Nucleus accumbens (tissue), 56 donors: Measurements from ENCODE around the gene TBL3.
"Not testable (repeated sequence)": the region's sequence is repeated elsewhere in the genome, so short reads cannot be mapped to it uniquely, and the experiment has no call there.

Experiments used
- DNase-seq, 56 donors: peaks; one replicate each; lab custom pipeline; 2025; lab: John Stamatoyannopoulos, UW

The TBL3 gene

GRCh38 chr16:1942810-1943726 lies 28.8 kb upstream of the TBL3 start, which contains the start of gene MSRB1:
Gene MSRB1, minus strand, starts transcription at chr16:1943199. Its CDS starts 43 bp downstream, at chr16:1943156.
- DNase-seq: peak; percentile 70 to 100 (median 98)

GRCh38 chr16:1944612-1945199 lies 27.1 kb upstream of the TBL3 start:
- DNase-seq: no peak

DNA sequence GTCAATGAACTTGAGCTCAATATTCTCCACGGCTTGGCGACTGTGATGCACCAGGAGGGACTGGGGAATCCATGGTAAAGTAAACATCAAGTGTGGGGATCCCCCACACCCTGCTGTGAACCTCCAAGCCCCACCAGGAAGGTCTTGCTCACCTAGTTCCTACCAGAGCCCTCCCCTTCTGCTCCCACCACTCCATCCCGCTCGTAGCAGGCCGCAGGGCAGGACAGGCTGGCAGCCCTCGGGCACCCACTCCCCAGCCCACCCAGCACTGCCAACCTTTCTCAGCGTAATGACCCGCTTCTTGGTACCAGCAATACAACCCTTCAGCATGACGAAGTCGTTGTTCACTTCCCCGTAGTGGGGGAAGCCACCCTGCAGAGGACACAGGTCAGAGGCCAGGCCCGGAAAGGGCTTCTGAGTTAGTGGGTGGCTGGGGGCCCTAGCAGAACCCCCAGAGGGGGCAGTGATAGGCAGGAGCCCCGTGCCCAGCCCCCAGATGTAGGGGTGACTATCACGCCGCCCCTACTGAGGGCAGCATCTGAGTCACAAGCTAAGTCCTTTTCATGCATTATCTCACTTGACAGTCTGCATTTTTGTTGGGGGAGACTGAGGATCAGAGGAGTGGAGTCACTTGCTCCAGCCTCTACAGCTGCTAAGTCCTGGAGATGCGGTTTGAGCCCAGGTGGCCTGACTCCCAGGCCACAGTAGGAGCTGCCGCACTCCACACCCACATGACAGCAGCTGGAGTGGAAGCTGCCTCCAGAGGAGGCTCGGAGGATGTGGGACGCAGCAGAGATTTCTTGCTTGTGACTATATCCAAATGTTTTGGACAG lies 26.1 kb upstream of the TBL3 start:
- DNase-seq: no peak

GRCh38 chr16:1946495-1947368 lies 25.1 kb upstream of the TBL3 start:
- no peak for DNase-seq

DNA sequence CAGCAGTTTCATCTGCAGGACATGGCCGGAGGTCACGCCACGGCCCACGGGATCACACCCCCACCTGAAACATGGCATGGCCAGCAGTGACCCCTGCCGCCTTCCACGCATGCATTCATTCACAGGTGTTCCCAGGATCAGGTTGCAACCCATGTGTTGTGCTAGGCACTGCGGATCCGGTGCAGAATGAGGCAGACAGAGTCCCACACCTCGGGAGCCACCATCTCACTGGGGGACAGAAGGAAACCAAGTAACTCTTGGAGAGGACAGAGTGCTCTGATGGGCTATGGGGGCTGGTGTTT lies 24.5 kb upstream of the TBL3 start:
- no peak for DNase-seq

GRCh38 chr16:1949507-1949906 lies 22.3 kb upstream of the TBL3 start:
- DNase-seq: no peak

GRCh38 chr16:1950047-1950446 lies 21.8 kb upstream of the TBL3 start:
- no peak for DNase-seq

- no peak for DNase-seq
These were observed 21.3 kb upstream of the TBL3 start for GRCh38 chr16:1950559-1950958.

DNA sequence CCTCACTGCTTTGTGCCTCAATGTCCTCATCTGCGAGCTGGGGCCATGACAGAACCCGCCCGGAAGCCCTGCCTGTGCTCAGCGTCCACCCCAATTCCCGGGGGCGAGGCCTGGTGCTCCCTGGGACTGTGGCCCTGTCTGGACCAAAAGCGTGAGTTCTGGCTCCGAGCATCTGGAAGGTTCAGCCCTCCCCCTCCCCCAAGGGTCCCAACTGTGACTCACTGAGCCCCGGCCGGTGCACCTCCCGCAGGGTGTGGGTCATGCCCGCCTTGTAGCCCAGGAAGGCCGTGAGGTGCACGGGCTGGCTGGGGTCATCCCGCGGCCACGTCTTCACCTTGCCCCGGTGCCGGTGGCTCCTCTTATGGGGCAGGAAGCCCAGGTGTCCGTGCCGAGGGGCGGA lies 18.1 kb upstream of the TBL3 start:
- no peak for DNase-seq

DNA sequence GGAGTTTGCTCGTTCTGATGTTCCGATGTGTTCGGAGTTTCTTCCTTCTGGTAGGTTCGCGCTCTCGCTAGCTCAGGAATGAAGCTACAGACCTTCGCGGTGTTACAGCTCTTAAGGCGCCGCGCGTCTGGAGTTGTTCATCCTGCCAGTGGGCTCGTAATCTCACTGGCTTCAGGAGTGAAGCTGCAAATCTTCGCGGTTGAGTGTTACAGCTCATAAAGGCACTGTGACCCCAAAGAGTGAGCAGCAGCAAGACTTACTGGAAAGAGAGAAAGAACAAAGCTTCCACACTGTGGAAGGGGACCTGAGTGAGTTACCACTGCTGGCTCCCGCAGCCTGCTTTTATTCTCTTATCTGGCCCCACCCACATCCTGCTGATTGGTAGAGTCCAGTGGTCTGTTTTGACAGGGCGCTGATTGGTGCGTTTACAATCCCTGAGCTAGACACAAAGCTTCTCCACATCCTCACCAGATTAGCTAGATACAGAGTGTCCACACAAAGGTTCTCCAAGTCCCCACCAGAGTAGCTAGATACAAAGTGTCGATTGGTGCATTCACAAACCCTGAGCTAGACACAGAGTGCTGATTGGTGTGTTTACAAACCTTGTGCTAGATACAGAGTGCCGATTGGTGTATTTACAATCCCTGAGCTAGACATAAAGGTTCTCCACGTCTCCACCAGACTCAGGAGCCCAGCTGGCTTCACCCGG lies 14.3 kb upstream of the TBL3 start:
- DNase-seq: not testable (repeated sequence)

GRCh38 chr16:1958143-1958491 lies 13.7 kb upstream of the TBL3 start:
- not testable (repeated sequence) for DNase-seq

DNA sequence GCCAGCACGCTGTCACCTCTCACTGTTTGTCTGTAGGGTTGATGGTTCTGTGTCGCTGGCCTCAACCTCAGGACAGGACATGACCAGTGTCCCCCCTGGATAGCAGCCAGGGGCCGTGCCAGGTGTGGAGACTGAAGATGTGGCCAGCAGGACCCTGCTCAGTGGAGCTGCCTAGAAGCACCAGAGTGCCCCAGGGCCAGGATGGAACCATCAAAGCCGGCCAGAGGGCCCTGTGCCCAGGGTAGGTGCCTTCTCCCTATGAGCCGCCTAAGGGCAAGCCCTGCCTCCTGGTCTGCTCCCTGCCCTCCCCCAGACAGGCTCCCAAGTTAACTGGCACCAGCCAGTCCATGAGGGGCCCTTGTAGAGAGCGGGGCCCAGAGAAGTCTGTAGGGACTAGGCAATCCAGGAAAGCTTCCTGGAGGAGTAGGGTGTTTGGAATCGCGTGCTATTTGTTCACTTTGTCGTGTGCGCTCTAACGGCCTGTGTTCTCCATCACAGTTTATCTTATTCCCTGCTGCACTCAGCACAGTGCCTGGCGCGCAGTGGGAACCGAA lies 13.1 kb upstream of the TBL3 start:
- DNase-seq: peak in 1 of 56 donors; percentile 28

GRCh38 chr16:1959269-1960039 lies 12.4 kb upstream of the TBL3 start, which contains the start of gene NDUFB10:
Gene NDUFB10, plus strand, starts transcription at chr16:1959538. Its CDS starts 87 bp downstream, at chr16:1959625.
- peak in 54 of 56 donors; percentile 57 to 94 (median 84) for DNase-seq

DNA sequence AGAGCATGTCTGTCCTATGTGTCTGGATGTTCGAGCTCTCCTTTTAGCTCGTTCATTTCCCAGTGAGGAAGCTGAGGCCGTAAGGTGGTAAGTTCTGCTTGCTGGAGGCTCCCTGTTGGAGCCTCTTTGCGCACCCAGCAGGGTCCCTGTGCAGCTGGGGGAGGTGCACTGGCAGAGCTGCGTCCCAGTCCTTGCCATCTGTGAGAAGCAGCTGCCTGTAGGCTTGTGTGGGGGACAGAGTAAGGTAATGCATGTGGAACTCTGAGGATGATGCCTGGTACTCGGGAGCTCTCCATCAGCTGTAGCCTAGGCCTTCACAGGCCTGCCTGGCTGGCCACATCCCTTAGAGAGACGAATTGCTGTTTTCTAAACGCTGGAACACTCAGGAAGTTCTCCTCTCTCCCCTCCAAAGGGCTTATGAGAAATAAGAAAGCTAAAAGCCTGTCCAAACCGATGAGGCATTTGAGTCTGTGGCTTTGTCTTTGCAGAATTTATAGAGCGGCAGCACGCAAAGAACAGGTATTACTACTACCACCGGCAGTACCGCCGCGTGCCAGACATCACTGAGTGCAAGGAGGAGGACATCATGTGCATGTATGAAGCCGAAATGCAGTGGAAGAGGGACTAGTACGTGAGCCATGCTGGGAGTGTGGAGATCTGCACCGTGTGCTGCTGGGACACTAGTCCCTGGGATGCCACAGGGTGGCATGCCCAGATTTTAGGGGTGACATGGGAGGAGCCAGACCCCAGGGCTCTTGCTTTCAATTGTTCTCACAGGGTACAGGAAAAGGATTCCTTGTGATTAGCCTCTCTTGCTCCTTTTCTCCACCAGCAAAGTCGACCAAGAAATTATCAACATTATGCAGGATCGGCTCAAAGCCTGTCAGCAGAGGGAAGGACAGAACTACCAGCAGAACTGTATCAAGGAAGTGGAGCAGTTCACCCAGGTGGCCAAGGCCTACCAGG lies 10.9 kb upstream of the TBL3 start:
- no peak for DNase-seq

GRCh38 chr16:1961651-1962067 lies 10.2 kb upstream of the TBL3 start:
- no peak for DNase-seq

DNA sequence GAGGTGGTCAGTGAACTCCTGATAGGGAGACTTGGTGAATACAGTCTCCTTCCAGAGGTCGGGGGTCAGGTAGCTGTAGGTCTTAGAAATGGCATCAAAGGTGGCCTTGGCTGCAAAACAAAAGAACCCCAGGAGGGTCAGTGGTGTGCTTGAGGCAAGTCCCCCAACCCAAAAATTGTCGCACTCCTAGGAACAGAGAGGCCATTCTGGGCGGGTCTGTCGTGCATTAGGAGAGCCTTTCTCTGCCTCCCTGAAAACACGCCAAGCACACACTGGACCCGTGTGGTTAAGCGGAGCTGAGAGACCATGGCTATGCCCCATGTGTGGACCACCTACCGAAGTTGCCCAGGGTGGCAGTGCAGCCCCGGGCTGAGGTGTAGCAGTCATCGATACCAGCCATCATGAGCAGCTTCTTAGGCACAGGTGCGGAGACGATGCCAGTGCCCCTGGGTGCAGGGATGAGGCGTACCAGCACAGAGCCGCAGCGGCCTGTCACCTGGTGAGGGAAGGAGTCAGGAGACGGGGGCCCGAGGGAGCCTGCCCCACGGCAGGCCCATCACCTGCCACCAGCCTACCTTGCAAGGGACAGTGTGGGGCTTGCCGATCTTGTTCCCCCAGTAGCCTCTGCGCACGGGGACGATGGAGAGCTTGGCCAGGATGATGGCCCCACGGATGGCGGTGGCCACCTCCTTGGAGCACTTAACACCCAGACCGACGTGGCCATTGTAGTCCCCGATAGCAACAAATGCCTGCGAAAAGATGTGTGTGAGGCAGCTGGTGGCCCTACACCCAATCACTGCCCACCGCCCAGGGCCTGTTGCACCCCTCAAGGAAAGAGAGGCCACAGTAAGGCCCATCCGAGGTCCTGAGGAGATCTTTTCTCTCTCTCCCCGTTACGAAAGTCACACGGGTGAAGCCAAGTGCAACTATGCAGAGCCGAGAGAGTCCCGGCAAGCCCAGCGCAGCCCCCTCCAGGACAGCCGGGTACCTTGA lies 9.4 kb upstream of the TBL3 start:
- DNase-seq: not testable (repeated sequence)
